Astrocyte of the cerebellum (primary cell): ENCODE measurements around the gene RET.

Experiments
- DNase-seq: peaks from one replicate; pipeline ENCODE4 v3.0.0-alpha.2; 2011; ENCODE audit warnings: low read depth
- H3K4me3 ChIP-seq: 2 replicates; pipeline ENCODE4 v1.5.1; 2011; ENCODE audit warnings: mild to moderate bottlenecking, low read depth, low read length, moderate library complexity
- CTCF ChIP-seq: IDR thresholded peaks from 2 replicates; pipeline ENCODE4 v1.5.1; 2012; ENCODE audit warnings: low read length, low read depth, moderate library complexity, mild to moderate bottlenecking; ENCODE audit errors: missing control alignments
- in situ Hi-C: cut with HindIII; loops from 2 replicates; pipeline ENCODE4 v1.10.0; 2017; ENCODE audit warnings: low sequenced_read_pairs

The RET gene

GRCh38 chr10:43151371-43151770, 74.5 kb downstream of the RET start:
- DNase-seq = no peak
- in situ Hi-C loops = no loop called here
- no peak overlapping the region for H3K4me3 ChIP-seq
- no peak for TF ChIP-seq CTCF

- DNase-seq = no peak
- TF ChIP-seq CTCF = no peak
- no peak overlapping the region for H3K4me3 ChIP-seq
- in situ Hi-C loops = no loop called here
These were observed 77.0 kb downstream of the RET start for GRCh38 chr10:43153901-43154300.

GRCh38 chr10:43155221-43155620, 78.4 kb downstream of the RET start:
- no peak for DNase-seq
- TF ChIP-seq CTCF = no peak
- in situ Hi-C loops = no loop called here
- no peak overlapping the region for H3K4me3 ChIP-seq

- H3K4me3 ChIP-seq = no peak overlapping the region
- in situ Hi-C loops = no loop called here
- no peak for TF ChIP-seq CTCF
- no peak for DNase-seq
These were observed 78.9 kb downstream of the RET start for GRCh38 chr10:43155741-43156140.

- DNase-seq = no peak
- no peak for TF ChIP-seq CTCF
- no peak overlapping the region for H3K4me3 ChIP-seq
- in situ Hi-C loops = no loop called here
These were observed 79.9 kb downstream of the RET start for GRCh38 chr10:43156590-43157341.

GRCh38 chr10:43158636-43159035, 81.8 kb downstream of the RET start:
- H3K4me3 ChIP-seq = no peak overlapping the region
- DNase-seq = no peak
- in situ Hi-C loops = no loop called here
- TF ChIP-seq CTCF = no peak
